Fibroblast of the conjunctiva (primary cell): ENCODE results near the gene OBSCN.

ENCODE experiments used
- DNase-seq: peaks from one replicate; pipeline ENCODE4 v3.0.0-alpha.2; 2010; ENCODE audit warnings: low read depth

OBSCN gene

DNA sequence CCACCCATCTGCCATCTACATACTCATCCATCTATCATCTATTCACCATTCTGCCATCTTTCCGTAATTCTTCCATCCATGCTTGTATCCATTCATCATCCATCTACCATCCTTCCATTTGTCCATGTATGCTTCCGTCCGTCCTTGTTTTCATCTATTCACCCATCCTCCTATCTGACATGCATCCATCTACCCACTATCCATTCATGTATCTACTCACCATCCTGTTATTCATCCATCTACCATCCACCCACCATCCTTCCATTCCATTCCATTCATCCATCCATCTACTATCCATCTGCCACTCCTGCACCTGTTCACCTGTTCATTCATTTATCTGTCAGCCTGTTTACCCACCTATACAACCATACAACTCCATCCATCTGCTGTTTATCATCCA, 112.5 kb downstream of the OBSCN start:
- DNase-seq, result no peak

DNA sequence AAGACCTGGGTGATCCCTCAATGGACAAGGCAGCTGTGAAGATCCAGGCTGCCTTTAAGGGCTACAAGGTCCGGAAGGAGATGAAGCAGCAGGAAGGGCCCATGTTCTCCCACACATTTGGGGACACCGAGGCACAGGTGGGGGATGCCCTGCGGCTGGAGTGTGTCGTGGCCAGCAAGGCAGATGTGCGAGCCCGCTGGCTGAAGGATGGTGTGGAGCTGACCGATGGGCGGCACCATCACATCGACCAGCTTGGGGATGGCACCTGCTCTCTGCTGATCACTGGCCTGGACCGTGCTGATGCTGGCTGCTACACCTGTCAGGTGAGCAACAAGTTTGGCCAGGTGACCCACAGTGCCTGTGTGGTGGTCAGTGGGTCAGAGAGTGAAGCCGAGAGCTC, 113.6 kb downstream of the OBSCN start:
- DNase-seq, result no peak

DNA sequence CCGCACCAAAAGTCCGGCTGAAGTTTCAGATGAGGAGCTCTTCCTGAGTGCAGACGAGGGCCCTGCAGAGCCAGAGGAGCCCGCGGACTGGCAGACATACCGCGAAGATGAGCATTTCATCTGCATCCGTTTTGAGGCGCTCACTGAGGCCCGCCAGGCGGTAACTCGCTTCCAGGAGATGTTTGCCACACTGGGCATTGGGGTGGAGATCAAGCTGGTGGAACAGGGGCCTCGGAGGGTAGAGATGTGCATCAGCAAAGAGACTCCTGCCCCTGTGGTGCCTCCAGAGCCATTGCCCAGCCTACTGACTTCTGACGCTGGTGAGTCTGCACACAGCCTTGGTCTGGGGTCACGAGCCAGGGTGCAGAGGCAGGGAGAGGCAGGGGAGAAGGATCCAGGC, 114.1 kb downstream of the OBSCN start:
- no peak for DNase-seq

DNA sequence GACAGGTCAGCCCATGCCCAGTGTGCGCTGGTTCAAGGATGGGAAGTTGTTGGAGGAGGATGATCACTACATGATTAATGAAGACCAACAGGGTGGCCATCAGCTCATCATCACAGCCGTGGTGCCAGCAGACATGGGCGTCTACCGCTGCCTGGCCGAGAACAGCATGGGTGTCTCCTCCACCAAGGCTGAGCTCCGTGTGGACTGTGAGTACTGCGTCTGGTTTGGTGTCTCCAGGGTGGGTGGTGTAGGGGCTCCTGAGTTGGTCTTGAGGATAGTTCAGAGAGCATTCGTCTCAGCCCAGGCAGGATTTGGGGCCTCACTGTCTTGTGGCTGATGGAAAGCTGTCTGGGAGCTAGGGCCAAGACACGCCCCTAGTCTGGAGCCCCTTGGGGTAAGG, 115.6 kb downstream of the OBSCN start:
- DNase-seq, result no peak

DNA sequence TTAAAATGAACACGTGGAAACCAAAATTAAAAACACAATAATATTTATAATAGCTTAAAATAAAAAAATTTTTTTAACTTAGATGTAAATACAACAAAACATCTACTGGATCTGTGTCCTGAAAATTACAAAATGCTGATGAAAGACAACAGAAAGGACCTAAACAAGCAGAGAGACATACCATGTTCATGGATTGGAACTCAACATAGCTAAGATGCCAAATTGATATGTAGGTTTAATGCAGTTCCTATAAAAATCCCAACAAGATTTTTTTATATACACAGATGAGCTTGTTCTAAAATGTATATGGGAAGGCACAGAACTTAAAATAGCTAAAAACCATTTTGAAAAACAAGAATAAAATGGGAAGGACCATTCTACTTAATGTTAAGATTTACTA, 117.4 kb downstream of the OBSCN start:
- DNase-seq, result no peak

DNA sequence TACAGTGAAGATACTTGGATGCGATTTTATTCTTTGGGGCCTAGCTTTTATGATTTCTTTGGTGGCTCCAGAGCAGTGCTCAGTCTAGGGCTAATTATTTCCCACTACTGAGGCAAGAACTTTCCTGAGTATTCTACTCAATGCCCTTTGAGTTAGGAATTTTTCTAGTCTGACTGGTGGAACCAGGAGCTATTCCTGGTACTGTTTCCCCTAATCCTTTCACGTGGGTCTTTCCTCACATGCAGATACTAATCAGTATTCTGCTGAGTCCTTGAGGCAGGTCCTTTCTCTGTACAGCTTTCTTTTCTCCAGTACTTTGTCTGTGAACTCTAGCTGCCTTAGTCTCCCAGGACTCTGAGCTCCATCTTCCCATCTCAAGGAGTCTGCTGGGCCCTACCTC, 122.0 kb downstream of the OBSCN start:
- no peak for DNase-seq

DNA sequence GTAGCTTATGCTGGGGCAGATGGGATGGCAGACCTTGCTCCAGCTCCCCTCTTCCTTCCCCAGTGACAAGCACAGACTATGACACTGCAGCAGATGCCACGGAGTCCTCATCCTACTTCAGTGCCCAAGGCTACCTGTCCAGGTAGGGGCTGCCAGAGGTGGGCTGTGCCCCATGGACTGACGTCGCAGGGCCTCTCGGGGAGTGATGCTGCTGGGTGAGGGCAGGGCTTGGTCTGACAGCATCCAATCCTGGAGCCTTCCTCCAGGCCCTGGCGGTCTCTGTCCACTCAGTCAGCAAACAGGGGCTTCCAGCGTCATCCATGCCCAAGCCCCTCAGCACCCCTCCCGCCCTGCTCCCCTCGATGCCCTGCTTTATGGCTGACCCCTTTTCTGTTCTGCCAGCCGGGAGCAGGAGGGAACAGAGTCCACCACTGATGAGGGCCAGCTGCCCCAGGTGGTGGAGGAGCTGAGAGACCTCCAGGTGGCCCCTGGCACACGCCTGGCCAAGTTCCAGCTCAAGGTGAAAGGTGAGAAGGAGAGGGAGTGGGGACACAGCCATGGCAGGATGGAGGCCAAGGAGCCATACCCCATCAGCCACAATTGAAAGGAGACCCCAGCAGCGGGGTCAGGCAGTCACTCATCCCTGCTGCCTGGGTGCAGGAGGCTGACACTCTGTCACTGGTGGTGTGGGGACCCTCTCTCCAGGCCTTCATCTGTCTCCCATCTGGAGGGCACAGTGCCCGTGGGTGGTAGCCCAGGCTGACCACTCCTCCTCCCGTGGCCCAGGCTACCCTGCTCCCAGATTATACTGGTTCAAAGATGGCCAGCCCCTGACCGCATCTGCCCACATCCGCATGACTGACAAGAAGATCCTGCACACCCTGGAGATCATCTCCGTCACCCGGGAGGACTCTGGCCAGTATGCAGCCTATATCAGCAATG, 125.2 kb downstream of the OBSCN start:
- no peak for DNase-seq

DNA sequence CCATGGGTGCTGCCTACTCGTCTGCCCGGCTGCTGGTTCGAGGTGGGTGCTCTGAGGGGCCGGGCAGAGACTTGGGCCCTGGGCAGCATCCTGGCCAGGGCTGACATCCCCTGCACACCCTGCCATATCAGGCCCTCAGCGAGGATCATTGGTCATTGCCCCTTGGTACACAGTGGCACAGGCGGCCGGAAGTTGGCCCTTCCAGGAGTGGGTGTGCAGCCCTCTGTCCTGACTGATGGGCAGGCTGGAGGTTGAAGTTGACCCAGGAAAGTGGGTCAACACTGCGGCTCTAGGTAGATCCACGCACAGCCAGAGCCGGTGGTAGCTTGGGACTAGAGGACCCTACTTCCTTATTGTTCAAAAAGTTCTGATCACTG, 125.9 kb downstream of the OBSCN start:
- no peak for DNase-seq

DNA sequence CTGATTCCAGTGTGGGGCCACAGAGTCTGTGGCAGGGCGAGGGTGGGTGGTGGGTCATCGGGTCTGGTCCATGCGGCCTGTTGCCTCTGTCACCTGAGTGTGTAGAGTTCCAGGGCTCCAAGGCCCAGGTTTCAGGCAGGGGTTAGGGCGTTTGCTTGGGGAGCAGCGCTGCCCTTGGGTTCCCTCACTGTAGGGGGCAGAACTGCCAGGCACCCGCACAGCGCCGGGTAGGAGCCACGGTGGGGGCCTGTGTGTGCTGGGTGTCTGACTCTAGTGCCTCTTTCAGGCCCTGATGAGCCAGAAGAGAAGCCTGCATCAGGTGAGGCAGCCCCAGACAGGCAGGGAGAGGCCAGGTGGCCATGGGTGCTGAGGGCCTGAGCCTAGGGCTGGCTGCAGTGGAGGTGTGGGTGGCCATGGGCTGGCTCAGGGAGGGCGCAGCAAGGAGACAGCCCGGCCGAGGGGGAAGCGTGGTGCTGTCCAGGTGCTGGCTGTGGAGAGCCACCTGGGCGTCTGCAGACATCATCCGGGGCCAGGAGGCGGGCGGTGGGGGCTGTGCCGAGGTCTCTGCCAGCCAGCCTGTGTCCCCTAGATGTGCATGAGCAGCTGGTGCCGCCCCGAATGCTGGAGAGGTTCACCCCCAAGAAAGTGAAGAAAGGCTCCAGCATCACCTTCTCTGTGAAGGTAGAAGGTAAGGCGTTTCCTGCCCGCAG, 126.5 kb downstream of the OBSCN start:
- DNase-seq, result no peak

DNA sequence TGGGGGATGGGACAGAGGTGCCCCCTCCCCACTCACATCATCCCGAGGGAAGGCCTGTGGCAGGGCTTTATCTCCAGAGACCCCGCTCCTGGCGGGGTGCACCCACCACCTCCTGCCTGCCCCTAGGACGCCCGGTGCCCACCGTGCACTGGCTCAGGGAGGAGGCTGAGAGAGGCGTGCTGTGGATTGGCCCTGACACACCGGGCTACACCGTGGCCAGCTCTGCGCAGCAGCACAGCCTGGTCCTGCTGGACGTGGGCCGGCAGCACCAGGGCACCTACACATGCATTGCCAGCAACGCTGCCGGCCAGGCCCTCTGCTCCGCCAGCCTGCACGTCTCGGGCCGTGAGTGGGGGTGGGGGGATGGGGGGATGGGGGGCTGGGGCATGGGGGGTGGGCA, 127.1 kb downstream of the OBSCN start:
- DNase-seq, result no peak

DNA sequence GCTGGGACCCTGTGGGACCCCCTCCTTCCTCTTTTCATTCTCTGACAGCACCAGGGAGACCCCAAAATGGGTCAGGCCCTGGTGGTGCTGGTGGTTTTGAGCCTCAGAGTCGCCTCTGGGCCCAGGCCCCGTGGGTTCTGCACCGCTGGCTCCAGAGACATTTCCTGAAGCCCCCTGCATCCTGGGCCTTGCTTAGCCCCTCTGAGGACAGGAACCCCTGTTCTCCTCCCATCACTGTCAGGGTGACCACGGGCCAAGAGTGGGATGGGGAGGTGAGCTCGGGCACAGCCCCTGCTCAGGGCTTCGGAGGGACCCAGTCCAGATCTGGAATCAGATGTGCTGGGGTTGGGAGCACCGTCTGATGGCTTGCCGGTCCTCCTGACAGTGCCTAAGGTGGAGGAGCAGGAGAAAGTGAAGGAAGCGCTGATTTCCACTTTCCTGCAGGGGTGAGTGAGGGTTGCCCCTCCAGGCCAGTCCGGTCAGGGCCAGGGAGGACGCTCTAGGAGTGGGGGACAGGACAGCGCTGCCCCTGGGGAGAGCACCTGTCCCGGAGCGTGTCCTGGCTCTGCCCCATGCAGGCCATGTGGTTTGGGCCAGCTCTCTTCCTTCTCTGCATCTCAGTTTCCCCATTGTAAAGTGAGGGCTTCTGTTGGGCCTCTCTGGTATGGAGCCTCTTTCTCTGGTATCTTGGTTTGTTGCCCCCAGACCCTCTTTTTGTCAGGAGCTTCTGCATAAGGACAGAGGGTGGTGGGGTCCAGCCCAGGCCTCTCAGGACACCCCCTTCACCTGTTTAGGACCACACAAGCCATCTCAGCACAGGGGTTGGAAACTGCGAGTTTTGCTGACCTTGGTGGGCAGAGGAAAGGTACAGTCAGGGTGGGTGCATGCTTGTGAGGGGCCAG, 127.8 kb downstream of the OBSCN start:
- DNase-seq, result no peak

DNA sequence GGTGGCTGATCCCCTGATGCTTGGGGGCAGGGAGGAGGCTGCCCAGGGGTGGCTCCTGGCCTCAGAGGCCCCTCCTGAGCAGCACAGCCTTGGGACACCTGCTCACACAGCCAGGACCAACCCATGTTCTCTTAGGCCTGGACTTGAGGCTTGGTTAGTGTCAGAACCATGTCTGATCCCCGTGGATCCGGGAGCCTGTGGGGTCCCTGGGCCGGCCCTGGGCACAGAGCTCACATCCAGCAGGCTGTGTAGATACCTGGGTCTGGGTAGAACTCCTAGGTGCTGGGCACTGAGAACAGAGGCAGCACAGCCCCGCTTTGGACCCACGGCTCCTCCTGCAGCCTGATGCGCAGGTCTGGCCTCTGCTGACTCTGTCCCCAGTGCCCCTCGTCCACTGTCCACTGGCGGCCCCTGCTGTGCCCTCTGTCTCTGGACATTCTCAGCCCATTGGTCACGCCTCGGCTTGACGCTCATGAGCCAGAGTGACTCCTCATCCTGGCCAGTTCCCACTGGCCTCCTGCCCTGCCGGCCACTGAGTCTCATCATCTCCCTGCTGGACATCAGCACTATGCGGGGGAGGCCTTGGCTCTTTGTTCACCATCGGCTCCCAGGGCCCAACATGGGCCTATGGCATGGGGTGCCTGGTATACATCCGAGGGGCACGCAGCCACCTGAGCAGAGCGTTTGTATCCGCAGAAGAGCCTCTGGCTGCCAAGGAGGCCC, 128.6 kb downstream of the OBSCN start:
- no peak for DNase-seq

DNA sequence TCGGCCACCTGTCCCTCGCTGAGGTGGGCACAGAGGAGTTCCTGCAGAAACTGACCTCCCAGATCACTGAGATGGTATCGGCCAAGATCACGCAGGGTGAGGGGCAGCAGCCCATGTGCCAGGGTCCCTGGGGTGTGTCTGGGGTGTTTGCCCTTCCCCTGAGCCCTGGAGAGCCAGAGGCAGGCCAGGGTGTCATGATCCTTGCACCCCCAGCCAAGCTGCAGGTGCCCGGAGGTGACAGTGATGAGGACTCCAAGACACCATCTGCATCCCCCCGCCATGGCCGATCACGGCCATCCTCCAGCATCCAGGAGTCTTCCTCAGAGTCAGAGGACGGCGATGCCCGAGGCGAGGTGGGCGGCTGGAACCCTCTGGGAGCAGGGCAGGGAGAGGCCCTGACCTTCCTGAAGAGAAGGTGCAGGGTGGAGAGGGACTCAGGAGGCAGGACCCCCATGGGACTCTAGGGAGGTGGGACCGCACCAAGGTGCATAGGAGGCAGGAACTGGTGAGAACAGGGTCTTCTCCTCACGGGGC, 129.3 kb downstream of the OBSCN start:
- DNase-seq, result no peak

DNA sequence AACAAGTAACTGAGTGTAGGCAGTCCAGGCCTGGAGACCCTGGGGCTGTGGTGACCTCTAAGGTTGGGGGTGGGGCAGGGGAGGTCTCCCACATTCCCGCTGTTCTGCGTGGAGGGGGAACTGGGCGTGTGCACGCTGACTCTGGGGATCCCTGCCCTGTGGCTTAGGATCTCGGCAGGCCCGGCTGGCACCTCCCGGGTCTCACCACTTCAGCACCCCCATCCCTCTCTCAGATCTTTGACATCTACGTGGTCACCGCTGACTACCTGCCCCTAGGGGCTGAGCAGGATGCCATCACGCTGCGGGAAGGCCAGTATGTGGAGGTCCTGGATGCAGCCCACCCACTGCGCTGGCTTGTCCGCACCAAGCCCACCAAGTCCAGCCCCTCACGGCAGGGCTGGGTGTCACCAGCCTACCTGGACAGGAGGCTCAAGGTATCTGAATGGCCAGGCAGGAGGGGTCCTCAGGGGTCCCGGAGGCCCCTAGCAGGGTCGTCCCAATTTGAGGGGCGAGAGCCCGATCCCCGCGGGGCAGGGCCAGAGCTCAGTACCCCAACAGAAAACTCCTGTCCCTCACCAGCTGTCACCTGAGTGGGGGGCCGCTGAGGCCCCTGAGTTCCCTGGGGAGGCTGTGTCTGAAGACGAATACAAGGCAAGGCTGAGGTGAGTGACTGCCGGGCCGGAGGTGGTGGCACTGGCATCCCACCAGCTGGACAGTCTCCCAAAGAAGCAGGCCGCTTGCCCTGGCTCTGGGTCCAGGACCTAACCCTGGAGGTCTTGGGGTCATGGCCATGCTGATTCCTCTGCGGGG, 130.1 kb downstream of the OBSCN start:
- DNase-seq, result no peak

DNA sequence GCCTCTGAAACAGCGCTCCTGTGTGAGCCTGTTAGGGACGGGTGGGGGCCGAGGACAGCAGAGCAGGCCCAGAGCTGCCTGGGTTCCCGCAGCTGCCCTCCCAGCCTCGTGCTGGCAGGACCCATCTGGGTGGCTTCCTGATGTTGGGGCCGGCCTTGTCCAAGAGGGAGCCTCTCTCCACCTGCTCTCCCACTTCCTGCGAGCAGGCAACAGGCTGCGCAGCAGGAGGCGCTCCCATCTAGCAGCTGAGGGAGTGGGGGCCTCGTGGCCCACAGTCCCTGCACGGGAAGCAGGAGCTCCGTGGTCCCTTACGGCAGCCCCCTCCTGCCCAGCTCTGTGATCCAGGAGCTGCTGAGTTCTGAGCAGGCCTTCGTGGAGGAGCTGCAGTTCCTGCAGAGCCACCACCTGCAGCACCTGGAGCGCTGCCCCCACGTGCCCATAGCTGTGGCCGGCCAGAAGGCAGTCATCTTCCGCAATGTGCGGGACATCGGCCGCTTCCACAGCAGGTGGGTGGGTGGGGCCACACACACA, 130.7 kb downstream of the OBSCN start:
- DNase-seq, result no peak

DNA sequence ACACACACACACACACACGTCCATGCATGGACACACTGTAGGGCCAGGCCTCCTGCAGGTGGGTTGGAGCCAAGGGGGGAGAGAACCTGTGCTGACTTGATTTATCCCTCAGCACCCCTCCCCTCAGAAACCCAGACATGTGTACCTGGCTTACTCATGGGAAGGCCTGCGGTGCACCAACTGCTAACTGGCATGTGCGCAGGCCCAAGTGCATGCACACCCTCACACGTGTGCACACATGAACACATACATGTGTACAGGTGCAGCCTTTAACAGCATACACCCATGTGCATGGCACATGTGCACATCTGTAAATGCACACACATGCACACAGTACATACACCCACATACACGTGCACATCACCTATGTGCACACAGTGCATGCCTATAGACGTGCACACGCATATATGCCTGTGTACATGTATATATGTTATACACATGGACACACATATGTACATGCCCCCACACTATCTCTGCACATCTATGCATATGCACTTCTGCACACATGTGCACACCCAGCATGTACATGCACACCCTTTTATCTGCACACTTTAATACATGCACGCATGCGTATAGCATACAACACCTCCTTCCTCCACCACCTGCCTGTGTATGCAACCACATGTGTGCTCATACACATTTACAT, 131.3 kb downstream of the OBSCN start:
- DNase-seq, result no peak

DNA sequence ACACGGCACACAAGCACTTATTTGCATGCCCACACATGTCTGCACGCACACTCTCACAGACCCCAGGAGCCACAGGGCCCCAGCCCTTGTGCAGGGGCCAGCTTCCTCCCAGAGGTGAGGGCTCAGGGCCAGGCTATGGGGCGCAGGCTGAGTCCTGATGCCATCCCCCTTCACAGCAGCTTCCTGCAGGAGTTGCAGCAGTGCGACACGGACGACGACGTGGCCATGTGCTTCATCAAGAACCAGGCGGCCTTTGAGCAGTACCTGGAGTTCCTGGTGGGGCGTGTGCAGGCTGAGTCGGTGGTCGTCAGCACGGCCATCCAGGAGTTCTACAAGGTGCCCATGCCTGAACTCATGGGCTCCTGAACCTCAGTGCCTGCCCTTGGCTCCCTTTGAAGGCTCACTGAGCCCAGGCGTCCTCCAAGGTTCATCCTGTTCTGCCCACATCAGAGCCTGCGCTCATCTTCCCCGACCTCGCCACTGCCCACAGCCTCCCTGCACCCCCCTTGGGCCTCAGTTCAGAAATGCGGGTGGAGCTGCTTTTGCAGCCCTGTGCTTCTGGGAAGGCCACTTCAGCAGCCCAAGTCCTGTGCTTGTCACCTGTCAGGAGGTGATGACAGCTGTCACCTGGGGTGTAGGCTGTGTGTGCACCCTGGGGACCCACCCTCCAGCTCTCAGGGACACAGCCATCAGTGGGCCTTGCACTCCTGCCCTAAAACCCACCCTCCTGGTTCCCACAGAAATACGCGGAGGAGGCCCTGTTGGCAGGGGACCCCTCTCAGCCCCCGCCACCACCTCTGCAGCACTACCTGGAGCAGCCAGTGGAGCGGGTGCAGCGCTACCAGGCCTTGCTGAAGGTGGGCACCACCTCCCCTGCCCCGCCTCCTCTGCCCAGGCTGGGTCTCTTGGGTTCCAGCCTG, 132.2 kb downstream of the OBSCN start:
- no peak for DNase-seq

DNA sequence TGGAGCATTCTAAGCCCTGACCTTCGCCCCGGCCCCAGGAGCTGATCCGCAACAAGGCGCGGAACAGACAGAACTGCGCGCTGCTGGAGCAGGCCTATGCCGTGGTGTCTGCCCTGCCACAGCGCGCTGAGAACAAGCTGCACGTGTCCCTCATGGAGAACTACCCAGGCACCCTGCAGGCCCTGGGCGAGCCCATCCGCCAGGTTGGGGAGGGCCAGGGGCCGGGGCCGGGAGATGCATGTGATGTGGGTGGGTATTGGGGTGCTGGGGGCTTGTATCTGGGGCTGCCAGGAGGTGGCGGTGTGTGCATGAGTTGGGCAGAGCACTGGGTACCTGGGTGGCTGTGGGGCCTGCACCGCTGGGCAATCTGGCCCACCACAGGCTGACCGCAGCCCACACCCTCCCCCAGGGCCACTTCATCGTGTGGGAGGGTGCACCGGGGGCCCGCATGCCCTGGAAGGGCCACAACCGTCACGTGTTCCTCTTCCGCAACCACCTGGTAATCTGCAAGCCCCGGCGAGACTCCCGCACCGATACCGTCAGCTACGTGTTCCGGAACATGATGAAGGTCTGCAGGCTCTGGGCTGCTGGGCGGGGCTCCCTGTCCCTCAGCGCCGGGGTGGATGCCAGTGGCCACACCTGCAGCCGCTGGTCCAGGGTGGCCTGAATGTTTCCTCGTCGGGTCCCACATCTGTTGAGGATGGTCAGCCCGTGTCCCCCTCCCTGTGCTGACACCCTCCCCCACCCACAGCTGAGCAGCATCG, 133.0 kb downstream of the OBSCN start:
- DNase-seq, result no peak
